ENCODE results near the gene SNTG2.
A peak's percentile ranks its signal among the peaks of the same experiment; 100 is the strongest.
"Not testable (repeated sequence)": the region's sequence is repeated elsewhere in the genome, so short reads cannot be mapped to it uniquely, and the experiment has no call there.

SNTG2 gene

DNA sequence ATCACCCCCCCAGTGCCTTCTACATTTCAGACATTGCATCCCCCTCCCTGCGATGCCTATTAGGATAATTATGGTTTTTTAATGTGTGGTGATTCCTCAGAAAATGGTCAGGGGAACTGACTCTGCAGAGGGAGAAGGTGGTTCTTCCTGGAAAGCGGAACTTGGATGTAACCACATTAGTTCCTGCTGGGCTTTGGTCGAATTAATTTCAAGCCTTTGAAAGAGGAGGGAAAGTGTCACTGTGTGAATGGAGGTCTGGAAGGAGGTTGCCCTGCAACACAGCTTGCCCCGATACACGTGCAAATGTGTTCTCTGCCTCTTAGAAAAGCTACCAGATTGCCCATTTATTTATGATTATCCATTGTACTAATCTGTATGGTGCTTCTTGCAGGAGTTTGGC is 399.5 kb downstream of the SNTG2 start:
- DNase-seq = no peak

GRCh38 chr2:1353124-1353523 is 402.5 kb downstream of the SNTG2 start:
- no peak for DNase-seq

DNA sequence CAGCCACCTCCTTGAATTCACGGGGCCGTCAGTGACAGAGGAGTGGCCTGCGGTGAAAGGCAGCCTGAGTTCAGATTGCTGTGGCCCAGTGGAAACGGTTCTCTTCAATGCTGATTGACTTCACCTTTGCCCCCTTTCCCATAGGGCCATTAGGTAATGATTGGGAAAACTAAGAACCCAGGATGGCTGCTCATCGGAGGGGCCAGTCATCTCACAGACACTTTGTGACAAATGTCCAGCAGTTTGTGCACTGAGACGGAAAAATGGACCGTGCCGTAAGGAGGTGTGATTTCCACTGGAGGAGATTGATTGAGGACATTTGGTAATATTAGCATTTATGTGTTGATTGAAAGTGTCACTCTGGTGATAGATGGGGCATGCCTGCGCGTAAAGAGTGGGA is 402.9 kb downstream of the SNTG2 start:
- DNase-seq = no peak

DNA sequence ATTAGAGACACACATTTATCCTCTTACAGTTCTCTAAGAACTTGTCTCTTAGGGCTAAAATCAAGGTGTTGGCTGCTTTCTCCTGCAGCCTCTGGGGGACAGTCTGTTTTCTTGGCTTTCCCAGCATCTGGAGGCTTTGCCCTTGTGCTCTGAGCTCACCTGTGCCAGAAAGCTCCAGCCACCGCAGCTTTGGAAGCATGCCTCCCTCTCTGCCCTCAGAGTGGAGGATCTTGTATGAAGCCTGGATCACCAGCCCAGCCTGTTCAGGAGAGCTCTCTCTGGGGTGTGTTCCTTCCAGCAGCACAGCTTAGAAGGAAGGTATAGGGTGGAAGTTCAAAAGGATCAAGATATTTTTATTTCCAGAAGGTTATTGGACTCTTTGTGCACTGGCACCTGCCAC is 409.5 kb downstream of the SNTG2 start:
- DNase-seq = no peak

DNA sequence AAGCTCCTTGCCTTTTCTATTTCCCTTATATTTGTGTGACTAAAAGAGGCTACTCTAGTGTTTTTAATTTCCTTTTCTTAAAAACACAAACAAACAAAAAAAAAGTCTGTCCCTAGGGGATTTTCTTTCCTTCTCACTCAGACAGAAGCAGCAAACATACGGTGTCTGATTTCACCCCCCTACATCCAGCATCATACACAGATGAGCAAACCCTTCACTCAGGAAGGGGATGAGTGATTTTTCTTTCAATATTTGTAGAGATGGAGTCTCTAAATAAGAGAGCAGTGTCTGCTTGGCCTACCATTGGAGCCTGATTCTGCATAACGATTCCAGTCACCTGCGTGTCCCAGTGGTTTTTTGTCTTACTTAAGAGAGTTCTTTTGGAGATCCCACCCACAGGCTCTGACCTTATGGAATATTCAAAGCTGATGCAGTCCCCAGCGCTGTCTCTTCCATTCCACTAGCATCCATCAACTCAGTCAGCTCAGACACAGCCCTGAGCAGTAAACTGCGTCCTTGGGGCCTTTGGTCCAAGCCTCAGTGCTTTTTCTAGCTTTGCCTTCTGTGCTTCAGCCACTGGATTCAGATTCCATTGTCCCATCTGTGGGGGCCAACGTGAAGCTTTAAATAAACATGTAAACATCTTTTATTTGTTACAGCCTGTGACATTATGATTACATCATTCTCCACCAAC is 410.1 kb downstream of the SNTG2 start:
- DNase-seq = no peak

- DNase-seq = no peak
These were observed 412.7 kb downstream of the SNTG2 start for GRCh38 chr2:1363367-1363766.

DNA sequence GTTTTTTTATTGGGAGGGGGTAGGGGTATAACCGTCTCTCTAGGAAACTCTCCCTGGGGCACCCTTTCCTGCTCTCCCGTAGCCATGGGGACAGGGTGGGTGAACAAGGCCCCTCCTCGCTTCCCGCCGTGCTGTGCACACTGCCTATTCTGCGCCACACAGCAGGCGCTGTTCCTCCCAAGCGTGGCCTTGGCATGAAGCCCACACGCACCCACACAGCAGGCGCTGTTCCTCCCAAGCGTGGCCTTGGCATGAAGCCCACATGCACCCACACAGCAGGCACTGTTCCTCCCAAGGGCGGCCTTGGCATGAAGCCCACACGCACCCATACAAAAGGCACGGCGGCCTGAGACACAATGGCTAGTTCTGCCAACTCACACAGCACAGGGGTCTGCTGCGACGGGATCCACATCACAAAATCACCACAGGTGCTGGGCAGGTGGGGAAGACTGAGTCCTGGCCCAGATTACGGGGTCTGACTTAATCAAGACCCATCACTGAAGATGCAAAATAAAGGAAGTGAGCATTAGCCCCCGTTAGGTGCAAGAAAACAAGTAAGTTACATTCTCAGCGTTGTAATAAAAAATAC is 416.0 kb downstream of the SNTG2 start:
- DNase-seq = peak; percentile 92

DNA sequence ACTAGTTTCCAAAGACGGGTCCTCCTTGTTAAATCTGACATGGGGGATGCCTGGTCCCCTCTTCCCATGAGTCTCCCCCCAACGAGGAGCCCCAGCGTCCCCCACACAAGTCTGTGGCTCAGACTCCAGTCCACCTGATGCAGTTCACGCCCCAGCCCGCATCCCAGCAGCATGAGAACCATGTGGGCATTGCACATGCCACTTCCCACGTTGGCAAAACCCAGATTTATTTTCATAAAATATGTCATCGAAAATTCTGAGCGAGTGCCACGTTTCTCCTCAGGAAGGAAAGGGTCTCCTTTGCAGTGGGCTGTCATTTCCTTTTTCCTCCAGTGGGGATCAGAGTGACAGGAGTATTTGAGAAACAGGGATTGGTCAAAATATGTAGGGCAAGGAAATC is 417.0 kb downstream of the SNTG2 start:
- no peak for DNase-seq

- DNase-seq = no peak
These were observed 419.3 kb downstream of the SNTG2 start for GRCh38 chr2:1369905-1370304.

- DNase-seq = no peak
These were observed 419.8 kb downstream of the SNTG2 start for GRCh38 chr2:1370461-1370860.

DNA sequence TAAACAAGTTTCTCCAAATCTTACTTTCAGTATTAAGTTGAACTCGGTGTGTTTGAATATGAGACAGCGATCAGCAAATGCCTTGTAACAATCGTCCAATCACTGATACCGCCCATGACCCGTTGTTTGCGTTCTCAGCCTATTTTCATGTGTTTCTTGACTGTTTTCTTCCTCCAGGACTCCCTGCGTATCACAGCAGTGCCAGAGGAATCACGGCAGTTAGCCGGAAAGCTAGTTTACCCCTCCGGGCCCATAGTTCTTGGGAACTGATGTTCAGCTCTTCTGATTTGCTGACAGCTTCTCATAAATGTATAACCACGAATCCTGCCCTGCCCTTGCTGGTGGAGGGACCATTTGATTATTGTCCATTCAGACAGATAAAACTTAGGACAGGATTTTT is 420.4 kb downstream of the SNTG2 start:
- no peak for DNase-seq

- no peak for DNase-seq
These were observed 423.2 kb downstream of the SNTG2 start for GRCh38 chr2:1373830-1374229.

DNA sequence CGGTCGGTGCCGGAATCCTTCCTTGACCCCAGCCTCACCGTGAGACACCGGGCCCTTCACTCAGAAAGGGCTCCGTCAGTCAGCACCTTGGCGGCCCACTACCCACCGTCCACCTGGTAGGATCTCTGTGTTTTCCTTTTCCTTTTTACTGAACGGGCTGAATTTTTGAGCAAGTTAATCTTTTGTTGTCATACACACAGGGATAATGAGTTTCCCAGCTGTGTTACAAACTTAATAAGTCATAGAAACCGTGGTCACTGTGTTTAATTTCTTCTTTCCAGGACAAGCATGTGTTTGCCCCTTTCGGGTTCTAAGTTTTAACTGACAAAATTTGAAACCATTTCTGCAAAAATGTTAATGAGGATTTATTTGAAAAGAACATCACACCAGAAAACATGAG is 423.6 kb downstream of the SNTG2 start:
- DNase-seq = no peak

DNA sequence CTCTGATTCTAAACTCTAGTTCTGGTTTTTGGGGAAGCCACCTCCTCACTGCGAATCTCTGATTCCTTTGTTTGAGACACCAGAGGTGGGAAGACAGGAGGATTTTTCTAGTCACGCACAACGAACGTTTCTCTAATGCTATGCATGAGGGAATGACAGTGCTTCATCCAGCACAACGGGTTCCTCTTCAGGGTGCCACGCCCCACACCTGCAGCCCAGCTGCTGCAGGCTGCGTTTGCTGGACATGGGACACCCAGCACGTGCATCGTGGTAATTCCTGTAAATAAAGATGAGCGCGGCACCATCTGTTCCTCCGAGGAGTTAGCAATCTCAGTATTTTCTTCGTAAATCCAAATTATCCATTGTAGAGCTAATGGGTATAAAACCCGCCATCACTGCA is 425.1 kb downstream of the SNTG2 start:
- DNase-seq = no peak

DNA sequence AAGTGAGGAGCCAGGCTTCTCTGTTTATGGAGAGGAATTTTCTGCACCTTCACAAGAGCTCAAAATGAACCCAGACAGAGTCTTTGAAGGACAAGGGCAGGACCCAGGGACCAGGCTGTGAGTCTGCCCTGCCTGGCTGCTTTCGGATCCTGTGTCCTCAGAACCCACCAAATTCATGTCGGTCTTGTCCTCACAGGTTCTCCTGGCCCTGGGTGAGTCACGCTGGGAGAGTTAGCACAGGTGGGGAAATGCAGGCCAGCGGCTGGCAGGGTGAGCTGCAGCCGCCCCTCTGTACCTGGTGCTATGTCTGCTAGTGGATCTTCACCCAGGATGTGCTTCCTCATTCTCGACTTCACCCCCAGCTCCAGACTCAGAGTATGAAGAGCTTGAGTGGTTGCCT is 426.8 kb downstream of the SNTG2 start:
- no peak for DNase-seq

GRCh38 chr2:1378456-1379150 is 428.0 kb downstream of the SNTG2 start:
- no peak for DNase-seq

DNA sequence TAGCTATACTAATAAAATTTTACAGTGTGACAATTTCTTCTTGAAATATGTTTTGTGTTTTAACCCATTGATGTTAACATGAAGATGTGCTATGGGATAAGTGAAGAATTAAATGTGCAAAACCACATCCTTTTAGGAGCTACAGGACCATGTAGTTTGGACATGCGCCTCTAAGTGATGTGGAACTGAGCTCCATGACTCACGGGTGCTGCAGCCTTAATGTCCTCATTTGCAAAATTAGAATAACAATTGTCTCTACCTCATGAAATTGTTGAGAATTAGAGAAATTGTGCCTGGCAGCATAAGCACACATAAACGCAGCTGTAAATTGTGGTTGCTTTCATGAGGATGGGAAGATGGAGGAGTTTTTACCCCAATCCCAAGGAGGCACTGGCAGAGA is 431.0 kb downstream of the SNTG2 start:
- no peak for DNase-seq

DNA sequence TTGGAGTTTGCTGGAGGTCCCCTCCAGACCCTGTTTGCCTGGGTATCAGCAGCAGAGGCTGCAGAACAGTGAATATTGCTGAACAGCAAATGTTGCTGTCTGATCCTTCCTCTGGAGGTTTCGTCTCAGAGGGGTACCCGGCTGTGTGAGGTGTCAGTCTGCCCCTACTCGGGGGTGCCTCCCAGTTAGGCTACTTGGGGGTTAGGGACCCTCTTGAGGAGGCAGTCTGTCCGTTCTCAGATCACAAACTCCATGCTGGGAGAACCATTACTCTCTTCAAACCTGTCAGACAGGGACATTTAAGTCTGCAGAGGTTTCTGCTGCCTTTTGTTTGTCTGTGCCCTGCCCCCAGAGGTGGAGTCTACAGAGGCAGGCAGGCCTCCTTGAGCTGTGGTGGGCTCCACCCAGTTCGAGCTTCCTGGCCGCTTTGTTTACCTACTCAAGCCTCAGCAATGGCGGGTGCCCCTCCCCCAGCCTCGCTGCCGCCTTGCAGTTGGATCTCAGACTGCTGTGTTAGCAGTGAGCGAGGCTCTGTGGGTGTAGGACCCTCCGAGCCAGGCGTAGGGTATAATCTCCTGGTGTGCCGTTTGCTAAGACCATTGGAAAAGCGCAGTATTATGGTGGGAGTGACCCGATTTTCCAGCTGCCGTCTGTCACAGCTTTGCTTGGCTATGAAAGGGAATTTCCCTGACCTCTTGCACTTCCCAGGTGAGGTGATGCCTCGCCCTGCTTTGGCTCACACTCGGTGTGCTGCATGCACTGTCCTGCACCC is 437.5 kb downstream of the SNTG2 start:
- not testable (repeated sequence) for DNase-seq

GRCh38 chr2:1390118-1390517 is 439.5 kb downstream of the SNTG2 start:
- DNase-seq = not testable (repeated sequence)

GRCh38 chr2:1393321-1393720 is 442.7 kb downstream of the SNTG2 start:
- DNase-seq = no peak

DNA sequence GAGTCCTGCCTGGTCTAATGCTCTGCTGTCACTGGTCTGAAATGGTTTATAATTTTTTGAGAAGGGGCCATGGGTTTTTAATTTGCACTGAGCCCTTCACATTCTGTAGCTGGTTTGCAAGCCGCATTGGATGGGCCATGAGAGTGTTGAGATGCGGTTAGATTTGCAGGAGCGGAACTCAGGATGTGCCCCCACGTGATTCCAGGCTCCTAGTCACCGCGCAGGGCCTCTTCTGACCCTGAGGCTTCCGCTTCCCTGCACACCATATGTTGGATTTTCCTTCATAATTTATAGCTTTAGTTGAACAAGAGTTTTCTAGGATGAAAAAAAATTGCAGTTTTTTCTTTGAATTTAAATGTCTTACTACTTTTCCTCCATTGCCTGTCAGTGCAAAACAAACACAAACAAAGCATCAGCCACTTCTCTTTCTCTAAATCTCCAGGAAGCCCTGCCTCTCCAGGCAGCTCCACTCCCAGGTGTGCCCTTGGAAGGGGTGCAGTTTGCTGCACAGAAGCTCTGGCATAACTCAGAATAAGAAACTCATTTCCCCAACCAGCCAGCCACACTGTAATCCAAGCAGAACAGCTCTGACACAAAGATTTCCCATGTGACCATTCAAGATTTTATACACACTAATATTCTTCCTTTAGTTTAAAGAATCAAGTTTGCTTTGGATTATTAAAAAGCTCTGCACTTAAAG is 444.2 kb downstream of the SNTG2 start:
- DNase-seq = no peak

- DNase-seq = no peak
These were observed 446.7 kb downstream of the SNTG2 start for GRCh38 chr2:1397350-1397749.

GRCh38 chr2:1398191-1398590 is 447.5 kb downstream of the SNTG2 start:
- no peak for DNase-seq

Measured in NCI-H1105 treated with DMSO at 0.1 percent for 48 hours (cell line).